HuH-7.5 (cell line): ENCODE measurements around the gene LIPE.

ENCODE experiments used
- DNase-seq: peaks from one replicate; pipeline ENCODE4 v3.0.0; 2011; ENCODE audit warnings: low spot score

LIPE gene

DNA sequence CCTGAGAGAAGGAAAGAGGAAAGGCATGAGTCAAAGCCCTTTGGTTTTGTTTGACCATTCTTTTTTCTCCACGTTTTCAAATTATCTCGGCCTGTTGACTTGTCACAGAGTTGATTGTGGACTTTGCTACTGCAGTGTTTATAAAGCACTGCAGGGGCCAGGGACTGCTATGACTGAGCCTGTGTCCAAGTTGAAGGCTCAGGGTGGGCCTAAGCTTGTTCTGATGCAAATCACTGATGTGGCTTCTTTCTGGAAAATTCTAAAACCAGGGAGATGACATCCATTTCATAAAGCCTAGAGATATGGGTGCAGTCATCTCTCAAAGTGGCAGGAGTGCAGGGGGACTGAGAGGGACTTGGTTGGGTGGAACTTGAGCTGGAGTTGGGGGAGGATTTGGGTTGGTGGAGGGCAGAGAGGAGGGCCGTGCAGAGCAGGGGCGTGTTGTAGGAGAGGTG, 16.8 kb upstream of the LIPE start:
- DNase-seq, result no peak

DNA sequence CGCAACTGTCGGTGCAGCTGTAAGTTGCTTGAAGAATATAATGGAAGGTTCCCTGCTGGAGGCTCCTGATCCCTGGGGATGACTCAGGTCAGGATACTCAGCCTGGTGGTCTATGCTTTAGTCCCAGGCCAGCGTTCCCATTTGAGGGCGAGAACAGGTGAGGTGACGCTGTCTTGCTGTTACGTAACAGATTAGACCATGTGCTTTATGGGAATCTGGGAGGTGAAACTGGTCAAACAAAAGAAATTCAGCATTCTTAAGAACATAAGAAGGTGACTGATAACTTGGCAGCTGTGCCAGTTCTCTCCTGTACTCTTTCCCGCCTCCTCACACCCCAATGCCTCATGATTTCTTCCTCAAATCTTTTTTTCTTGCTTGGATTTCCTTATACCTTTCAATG, 15.6 kb upstream of the LIPE start, which contains the start of gene CXCL17:
Gene CXCL17 (minus strand): TSS at position 114 of the 400 bp plus-strand sequence. CDS start 114 bp downstream, outside the sequence.
- DNase-seq, result no peak

DNA sequence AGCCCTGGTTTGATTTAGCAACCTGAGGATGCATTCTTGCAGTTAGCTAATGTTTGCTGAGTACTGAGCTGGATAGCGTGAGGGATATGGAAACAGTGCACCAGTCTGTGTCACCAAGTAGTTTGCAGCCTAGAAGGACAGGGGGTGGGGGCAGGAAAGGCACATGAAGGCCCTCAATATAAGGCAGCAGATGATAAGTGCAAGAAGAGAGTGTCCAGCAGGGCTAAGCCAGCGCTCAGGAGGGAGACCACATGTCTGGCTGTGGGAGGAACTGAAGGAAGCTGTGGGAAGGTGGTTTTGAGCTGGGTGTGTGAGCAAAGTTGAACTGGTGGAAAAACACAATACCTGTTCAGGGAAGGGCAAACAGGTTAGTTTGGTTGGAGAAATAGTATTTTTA, 13.9 kb upstream of the LIPE start:
- DNase-seq, result no peak

DNA sequence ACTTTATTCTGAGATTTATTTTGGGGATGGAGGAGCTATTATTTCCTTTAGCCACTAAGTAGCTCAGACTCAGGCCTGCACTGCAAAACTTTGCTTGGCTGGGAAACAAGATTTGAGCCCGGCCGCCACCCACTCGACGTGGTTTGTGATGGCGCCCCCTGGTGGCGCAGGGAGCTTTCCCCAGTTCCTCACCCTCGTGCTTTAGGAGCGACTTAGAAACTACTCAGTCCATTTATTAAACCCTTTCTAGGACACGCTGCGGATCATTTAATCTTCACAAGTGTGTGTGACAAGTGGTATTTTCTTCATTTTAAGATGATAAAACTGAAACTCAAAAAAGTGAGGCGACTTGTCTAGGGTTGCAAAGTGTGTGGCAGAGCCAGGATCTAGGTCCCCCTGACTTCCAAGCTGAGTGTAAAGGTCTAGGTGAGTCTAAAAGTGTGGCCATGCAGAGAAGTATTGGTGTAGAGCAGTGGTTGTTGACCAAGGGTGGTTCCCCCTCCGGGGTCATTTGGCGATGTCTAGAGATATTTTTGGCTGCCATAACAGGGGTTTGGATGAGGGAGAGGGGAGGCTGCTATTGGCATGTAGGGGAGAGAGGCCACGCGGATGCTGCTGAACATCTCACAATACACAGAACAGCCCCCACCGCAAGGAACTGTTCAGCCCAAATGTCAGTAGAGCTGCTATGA, 13.3 kb upstream of the LIPE start:
- DNase-seq, result peak; percentile 47

DNA sequence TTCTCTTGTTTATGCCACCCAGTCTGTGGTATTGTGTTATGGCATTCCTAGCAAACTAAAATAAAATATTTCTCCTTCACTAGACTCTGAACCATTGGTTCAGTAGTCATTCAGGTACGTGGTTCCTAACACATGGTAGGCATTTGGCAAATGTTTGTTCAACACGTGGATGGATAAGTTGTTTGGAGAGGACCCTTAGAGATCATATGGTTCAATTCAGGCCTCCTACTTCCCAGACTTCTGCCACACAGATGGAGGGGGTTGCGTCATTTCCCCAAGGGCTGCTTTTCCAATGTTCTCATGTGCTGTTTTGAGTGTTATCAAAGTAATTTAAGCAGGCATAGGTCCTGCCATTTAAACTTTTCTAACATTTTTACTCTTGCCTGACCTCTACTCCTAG, 8.8 kb upstream of the LIPE start:
- no peak for DNase-seq

DNA sequence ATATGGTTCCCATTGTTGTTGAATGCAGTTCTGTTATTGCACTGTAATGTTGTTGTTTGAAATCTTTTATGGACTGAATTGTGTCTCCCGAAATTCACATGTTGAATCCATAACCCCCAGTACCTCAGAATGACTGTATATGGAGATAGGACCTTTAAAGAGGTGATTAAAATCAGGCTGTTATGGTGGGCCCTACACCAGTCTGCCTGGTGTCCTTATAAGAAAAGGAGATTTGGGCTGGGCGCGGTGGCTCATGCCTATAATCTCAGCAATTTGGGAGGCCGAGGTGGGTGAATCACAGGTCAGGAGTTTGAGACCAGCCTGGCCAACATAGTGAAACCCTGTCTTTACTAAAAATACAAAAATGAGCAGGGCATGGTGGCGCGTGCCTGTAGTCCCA, 8.1 kb upstream of the LIPE start:
- DNase-seq, result no peak

DNA sequence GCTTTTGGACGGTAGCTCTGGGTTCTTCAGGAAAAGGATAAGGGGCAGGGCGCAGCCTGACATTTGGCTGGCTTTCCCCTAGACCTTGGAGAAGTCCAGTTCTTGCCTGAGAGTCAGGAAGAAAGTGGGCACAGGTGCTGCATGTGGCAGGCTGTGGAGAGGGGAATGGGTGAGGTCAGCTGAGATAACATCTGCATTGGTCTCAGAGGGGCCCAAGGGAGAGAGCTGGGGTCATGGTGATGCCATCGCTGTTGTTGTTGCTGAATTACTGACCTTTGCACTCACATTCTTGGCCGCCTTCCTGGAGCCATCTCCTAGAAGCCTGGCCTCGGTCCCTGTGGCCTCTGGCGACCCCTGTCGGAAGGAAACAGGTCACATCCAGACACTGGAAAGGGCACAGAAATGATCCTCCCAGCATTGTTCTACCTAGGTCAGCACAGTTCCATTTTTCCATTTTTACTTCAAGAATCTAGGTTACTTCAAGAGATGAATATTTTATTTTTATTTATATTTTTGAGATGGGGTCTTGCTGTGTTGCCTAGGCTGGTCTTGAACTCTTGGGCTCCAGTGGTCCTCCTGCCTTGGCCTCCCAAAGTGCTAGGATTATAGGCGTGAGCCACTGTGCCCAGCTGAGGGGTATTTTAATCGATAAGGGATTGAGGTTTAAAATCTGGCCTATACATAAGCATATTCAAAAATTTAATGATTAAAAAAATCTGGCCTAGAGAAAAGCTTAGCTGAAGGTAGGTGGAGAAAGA, 6.5 kb upstream of the LIPE start:
- DNase-seq, result peak; percentile 65

DNA sequence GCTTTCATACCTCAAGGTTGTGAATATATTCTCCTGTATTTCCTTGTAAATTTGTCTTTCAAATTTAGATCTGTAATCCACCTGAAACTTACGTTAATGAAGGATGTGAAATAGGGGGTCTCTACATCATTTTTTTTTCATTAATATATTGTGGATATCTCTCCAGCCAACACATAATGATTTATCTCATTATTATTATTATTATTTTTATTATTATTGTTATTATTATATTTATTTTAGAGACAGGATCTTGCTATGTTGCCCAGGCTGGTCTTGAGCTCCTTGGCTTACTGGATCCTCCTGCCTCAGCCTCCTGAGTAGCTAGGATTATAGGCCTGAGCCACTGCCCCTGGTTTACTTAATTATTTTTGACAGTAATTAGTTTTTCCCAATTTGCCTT, 4.3 kb upstream of the LIPE start:
- no peak for DNase-seq

DNA sequence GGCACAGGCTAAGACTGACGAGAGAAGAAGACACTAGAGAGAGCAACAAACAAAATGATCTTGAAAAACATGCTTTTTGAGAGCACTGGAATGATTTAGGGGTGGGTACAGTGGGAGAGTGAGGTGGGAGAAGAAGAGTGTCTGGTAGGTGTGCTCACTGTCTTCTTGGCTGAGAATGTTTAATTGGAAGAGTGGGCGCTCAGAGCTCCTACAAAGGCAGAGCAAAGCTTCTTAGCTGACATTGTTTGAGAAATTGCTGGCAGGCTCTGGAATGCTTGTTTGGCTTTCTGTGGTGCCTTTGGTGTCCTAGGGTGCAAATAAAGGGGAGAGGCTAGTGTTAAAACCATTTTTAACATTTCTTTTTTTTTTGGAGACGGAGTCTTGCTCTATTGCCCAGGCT, 1.5 kb upstream of the LIPE start:
- no peak for DNase-seq

DNA sequence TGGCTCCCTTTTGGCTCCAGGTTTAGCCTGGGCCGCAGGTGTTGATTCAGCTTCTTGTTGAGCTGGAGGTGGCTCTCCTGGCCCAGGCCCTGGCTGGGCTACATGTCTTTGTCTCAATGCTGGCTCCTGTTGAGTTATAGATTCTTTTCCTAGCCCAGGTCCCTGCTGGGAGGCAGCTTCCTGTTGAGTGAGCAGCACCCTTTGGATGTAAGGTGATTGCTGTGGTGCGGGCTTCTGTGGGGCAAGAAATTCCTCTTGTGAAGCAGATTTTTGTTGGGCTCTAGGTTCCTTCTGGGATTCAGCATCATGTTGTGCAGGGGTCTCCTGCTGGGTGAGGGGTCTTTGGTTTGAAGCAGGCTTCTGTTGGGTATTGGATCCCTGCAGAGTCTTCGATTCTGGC, 545 bp downstream of the LIPE start:
- no peak for DNase-seq

DNA sequence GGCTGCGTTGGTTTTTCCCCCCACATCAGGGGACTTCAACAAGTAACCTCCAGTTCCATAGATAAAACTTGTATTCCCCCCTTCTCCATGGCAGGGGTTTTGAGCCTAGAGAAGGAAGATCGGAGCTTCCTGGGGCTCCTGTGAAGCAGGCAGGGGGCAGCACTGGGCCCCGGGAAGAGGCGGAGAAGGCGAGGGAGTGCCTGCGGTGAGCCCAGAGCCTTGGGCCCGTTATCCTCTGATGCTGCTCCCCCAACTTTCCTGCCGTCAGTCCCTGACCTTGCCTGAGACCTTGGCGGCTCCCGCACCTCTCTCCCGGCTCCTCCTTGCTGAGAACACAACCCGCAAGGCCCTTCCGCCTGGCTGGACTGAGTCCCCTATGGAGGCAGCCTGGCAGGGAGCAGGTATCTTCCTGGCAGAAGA, 2.5 kb downstream of the LIPE start:
- DNase-seq, result no peak

DNA sequence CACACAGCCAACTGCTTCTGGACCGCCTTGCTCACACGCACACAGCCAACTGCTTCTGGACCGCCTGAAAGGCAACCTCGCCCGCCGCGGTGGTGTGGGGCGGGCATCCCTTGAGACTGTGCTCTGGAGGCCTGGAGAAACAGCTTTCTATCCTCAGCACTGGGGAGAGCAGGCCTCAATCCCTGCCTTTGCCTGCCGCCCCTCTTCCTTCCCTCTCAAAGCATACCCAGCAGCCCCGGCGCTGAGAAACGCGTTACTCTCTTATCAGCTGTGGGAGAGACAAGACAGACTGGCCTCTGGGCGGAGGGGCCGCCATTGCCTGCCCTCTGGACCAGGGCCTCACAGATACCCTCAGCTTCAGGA, 2.9 kb downstream of the LIPE start:
- DNase-seq, result no peak

DNA sequence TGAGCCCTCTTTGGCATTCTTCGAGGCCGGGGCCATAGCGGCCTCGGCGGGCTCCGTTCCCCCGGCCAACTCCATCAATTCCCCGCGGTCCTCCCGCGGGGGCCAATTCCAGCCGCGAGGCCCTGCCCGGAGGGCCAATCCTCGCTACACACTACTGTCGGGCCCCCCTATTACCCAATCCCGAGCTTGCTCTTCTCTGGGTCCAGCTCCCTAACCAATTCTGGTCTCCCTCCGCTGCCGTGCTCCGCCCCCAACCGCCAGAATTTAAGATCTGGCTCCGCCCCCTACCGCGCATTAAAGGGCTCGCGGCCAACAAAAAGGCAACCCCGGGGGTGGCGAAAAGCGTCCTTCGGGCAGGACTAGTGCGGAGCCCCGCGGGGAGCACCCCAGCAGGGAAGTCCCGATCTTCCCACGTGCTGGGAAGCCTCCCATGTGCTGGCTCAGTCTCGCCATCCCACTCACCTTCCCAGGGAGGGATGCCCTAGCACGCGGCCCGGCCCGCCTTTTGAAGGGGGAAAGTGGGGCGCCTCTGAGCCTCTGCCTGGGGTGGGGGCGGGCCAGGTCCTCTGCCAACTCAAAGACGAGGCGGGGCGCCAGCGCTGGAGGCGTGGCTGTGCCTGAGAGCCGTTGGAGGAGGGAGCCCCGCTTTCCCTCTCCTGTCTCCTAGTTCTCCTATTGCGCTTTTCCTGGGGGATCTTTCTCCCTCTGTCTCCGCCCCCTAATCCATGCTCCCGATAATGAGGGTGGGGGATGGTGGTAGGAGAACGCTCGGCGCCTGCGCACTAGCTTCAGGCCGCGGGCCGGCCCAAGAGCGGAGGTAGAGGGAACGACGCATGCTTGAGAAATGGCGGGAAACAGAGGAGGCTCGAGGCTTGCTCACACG, 3.5 kb downstream of the LIPE start:
- no peak for DNase-seq

DNA sequence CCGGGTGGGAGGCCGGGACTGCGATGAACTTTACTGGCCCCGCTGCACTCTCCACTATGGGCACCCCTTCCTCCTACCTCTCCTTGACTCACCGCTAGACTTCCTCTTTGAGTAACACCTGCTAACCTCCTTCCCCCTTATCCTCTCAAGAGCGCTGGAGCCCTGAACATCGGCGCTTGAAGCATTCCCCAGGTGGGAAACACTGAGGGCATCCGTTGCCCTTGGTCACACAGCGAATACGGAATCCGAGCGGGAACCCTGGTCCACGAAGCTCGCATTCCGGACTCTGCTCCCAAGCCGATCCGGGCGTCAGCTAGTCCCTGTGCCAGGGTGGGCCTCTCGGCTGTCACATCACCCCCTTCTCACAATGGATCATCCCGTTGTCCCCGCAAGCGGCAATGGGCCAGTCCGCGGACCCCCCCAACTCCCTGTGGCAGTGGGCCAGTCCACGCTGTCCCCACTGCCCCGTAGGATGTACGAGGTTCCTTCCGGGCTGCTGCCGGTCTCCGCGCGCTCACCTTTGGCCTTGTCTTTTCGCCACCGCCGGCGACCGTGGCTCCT, 4.2 kb downstream of the LIPE start:
- DNase-seq, result no peak

DNA sequence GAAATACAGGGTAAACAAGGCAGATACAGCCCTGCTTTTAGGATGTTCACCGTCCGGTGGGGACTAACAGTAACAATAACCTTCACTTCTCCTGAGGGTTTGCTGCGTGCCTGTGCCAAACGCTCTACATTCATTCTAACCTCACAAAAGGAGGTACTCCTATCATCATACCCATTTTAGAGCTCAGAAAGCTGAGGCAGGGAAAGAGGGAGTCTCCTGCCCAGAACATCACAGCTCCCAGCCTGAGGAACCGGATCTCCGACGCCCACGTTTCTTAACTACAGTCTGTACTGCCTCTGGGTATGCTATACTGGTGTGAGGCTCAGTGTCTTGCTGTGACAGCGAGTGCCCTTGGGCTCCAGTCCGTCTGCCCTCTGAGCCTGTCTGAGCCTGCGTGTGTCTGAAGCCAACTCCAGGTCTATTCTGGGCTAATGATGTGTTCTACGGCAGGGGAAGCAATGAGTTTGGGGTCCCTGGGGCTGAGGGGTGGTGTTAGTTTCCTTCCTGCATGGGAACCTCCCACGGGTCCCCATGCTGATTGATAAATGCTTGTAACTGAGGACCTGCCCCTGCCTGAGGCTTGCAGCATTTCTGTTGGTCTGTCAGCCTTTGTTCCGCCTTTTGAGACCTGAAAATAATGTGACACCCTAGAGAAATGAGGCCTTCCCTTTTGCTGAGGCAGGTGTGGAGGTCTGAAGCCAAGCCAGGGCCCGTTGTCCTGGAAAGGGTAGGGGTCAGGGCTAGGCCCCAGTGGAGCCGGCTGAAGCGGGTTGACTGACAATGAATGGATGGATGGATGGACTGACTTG, 4.9 kb downstream of the LIPE start:
- no peak for DNase-seq

DNA sequence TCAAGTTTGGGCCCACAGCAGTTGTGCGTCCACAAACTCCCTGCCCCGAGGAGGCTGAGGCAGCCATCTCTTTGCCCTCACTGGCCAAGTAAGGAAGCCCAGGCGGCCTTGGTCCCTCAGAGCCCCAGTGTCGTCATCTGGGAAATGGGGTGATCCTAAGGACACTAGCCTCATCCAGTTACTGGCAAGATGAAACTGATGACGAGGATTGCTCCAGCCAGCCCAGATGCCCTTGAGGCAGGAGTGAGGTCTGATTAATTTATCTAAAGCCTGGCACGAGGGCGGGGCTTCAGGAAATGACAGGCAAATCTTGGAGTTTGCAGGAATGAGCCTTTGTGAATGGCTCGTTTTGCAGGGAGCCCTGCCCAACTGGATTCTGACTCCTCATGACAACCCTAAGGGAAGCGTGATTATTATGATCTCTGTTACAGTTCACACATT, 5.6 kb downstream of the LIPE start:
- no peak for DNase-seq

DNA sequence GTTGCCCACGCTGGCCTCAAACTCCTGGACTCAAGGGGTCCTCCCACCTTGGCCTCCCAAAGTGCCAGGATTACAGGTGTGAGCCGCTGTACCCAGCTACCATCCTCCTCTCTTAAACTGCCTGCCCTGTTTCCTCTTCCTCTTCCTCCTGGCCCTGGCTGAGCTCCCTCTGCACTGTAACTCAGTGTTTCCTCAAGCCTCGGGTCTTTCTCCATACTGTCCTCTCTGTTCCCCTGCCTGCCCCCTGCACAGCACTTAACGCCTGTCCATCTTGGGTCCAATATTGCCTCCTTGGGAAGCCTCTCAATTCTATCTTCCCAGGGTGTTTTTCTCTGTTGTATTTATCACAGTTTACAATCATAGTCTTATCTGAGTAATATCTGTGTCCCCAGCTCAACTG, 6.1 kb downstream of the LIPE start:
- no peak for DNase-seq

DNA sequence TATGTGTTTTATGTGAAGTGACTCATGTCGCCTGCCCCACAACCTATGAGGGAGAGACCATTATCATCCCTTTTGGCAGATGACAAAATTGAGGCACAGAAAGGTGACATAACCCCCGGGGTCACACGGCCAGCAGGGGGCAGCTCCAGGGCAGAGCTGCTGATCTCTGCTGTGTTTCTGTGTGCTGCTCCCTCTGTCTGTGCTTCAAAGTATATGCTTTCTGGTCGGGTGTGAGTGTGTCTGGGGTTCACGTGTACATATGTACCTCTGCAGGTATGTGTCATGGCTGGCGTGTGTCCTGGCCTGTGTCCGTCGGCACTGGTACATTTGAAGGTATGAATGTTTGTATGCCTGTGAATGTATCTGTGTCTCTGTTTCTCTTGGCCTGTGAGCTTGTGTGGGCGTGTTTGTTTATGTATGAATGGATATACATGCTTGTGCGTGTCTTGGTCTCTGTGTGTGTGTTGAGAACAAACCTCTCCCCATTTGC, 7.1 kb downstream of the LIPE start:
- peak; percentile 97 for DNase-seq

DNA sequence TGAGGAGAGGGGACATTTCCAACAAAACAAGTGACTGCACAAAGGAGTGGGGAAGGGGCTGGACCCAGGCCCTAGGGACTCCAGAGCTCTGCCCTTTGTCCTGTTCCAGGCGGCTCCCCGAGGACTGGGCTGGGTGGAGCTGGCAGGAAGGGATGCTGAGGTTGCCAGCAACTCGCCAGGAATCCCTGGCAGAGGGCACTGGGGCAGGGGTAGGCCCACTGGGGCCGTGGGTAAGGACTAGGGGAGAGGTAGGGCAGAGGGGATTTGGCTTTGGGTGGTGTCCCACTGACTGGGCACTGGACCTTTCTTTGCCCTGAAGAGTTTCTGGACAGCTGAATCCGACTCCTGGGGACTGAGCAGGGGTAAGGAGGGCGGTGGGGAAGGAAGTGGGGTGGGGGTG, 7.9 kb downstream of the LIPE start:
- DNase-seq, result no peak

DNA sequence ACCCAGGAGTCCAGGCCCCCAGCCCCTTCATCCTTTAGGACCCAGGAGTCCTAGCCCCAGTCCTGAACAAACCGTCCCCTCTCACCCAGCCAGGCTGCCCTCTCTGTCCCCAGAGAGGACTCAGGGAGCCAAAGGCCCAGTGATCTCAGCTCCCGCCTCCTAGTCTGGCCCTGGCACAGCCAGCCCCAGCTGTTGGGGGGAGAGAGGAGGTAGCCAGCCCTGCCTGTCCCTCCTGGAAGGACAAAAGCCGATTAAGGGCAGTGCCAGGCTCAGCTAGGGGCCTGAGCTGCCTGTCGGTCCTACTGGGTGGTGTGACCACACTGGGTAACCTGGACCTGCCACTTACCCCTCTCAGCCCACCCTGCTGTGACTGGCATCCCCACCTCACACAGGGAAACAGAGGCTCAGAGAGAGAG, 14.5 kb downstream of the LIPE start:
- no peak for DNase-seq

DNA sequence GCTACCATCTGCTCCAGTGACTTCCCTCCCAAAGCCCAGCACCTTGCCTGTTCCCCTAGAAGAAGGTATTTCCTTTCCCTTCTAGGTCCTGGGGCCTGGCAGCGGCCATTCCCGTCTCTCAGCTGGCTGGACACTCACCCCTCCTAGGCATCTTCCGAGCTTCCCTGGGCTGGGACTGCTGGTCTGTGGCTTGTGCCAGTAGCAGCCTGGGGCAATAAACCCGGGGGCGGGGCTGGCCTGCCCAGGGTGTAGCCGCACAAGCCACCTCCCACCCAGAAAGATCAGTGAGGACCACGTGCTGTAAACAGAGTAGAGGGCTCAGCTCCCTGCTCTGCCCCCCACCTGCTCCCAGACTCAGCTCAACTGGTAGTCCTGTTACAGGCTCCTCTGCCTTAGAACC, 15.0 kb downstream of the LIPE start:
- no peak for DNase-seq
